GM18499 (cell line): ENCODE data around the gene LRP2.
"Not testable (repeated sequence)": the region's sequence is repeated elsewhere in the genome, so short reads cannot be mapped to it uniquely, and the experiment has no call there.

Experiments
- ATAC-seq: cut with Tn5 transposase; IDR thresholded peaks from one replicate; pipeline ENCODE4 v1.9.1; 2021; ENCODE audit warnings: moderate number of reproducible peaks; ENCODE audit not compliant: insufficient read depth, unreplicated experiment

Gene LRP2

GRCh38 chr2:169349535-169349934 is 12.8 kb downstream of the LRP2 start:
- no peak for ATAC-seq

- ATAC-seq: no peak
Observed at GRCh38 chr2:169348321-169349024, 13.9 kb downstream of the LRP2 start.

- no peak for ATAC-seq
Observed at GRCh38 chr2:169345486-169346437, 16.6 kb downstream of the LRP2 start.

- no peak for ATAC-seq
Observed at GRCh38 chr2:169344736-169345485, 17.4 kb downstream of the LRP2 start.

GRCh38 chr2:169343202-169343601 is 19.1 kb downstream of the LRP2 start:
- ATAC-seq: no peak

- no peak for ATAC-seq
Observed at GRCh38 chr2:169339657-169340056, 22.7 kb downstream of the LRP2 start.

GRCh38 chr2:169336695-169337094 is 25.6 kb downstream of the LRP2 start:
- ATAC-seq: no peak

GRCh38 chr2:169330555-169331198 is 31.7 kb downstream of the LRP2 start:
- no peak for ATAC-seq

- ATAC-seq: no peak
Observed at GRCh38 chr2:169329688-169330554, 32.4 kb downstream of the LRP2 start.

- ATAC-seq: no peak
Observed at GRCh38 chr2:169328785-169329184, 33.5 kb downstream of the LRP2 start.

- ATAC-seq: not testable (repeated sequence)
Observed at GRCh38 chr2:169327837-169328236, 34.5 kb downstream of the LRP2 start.

GRCh38 chr2:169325886-169326285 is 36.4 kb downstream of the LRP2 start:
- ATAC-seq: not testable (repeated sequence)

- no peak for ATAC-seq
Observed at GRCh38 chr2:169324581-169325260, 37.6 kb downstream of the LRP2 start.

- no peak for ATAC-seq
Observed at GRCh38 chr2:169323841-169324240, 38.5 kb downstream of the LRP2 start.

GRCh38 chr2:169320561-169320960 is 41.8 kb downstream of the LRP2 start:
- ATAC-seq: no peak

- no peak for ATAC-seq
Observed at GRCh38 chr2:169315357-169315756, 47.0 kb downstream of the LRP2 start.

GRCh38 chr2:169308349-169308748 is 54.0 kb downstream of the LRP2 start:
- ATAC-seq: not testable (repeated sequence)

- not testable (repeated sequence) for ATAC-seq
Observed at GRCh38 chr2:169304689-169305088, 57.6 kb downstream of the LRP2 start.
